SK-N-SH (cell line): ENCODE measurements around the gene C3orf20. TPM values are rescaled to one million over a fixed set of nuclear protein-coding genes. Genes with fewer than 3 reads are reported as not detected.

Source experiments
- CTCF ChIA-PET: fragments of 300-600, 350-600 bp; formaldehyde crosslinking; extraction: SDS; loops from one replicate; lab custom pipeline; 2021; lab: Yijun Ruan, JAX
- POLR2A ChIA-PET: fragments of 350-600 bp; sonication (Branson Sonifier 250); formaldehyde crosslinking; extraction: SDS; loops from one replicate; lab custom pipeline; 2020; ENCODE audit warnings: antibody characterized with exemption, inconsistent platforms; lab: Yijun Ruan, JAX
- DNase-seq: peaks from one replicate; pipeline ENCODE4 v3.0.0; 2012
- H2AFZ ChIP-seq: fragments of 200-600 bp; sonication (generic); 2 replicates; pipeline ENCODE4 v1.8.1; 2016; ENCODE audit warnings: antibody characterized with exemption, mild to moderate bottlenecking, low read depth
- H3F3A ChIP-seq: fragments of 200-600 bp; sonication (generic); replicated peaks from 2 replicates; pipeline ENCODE3; 2016; ENCODE audit warnings: antibody characterized with exemption, mild to moderate bottlenecking; ENCODE audit not compliant: insufficient read depth
- H3K27ac ChIP-seq, 2 experiments: fragments of 200-500 bp in 1 of 2; fragments of 200-600 bp in 1 of 2; sonication (Bioruptor generic) in 1 of 2; sonication (generic), shearing (Covaris generic) in 1 of 2; 2 replicates each; pipeline versions ENCODE4 v1.5.1 to v1.6.1; 2014 to 2016; ENCODE audit warnings: low read depth in 2 of 2, inconsistent platforms in 1 of 2, low read length in 1 of 2, mild to moderate bottlenecking in 1 of 2, mixed read lengths in 1 of 2
- H3K27me3 ChIP-seq: fragments of 200-600 bp; sonication (generic), shearing (Covaris generic); 2 replicates; pipeline ENCODE4 v1.6.1; 2016; ENCODE audit warnings: mixed run types; ENCODE audit not compliant: insufficient read depth
- H3K36me3 ChIP-seq, 2 experiments: fragments of 200-500 bp in 1 of 2; fragments of 200-600 bp in 1 of 2; sonication (Bioruptor generic) in 1 of 2; sonication (generic) in 1 of 2; replicated peaks in 1 of 2; 2 replicates each; pipeline versions ENCODE3 to v1.5.1; 2014 to 2016; ENCODE audit warnings: low read length in 1 of 2, mild to moderate bottlenecking in 1 of 2; ENCODE audit not compliant: insufficient read depth in 2 of 2, control insufficient read depth in 1 of 2
- H3K4me1 ChIP-seq, 2 experiments: fragments of 200-500 bp in 1 of 2; fragments of 200-600 bp in 1 of 2; sonication (Bioruptor generic) in 1 of 2; sonication (generic), shearing (Covaris generic) in 1 of 2; 2 replicates each; pipeline versions ENCODE4 v1.5.1 to v1.6.1; 2014 to 2016; ENCODE audit warnings: low read depth in 1 of 2, low read length in 1 of 2, mixed run types in 1 of 2; ENCODE audit not compliant: insufficient read depth in 2 of 2, control insufficient read depth in 1 of 2
- H3K4me2 ChIP-seq: fragments of 200-600 bp; sonication (generic), shearing (Covaris generic); 2 replicates; pipeline ENCODE4 v1.6.1; 2017; ENCODE audit warnings: mixed run types
- H3K4me3 ChIP-seq, 2 experiments: fragments of 200-500 bp in 1 of 2; fragments of 200-600 bp in 1 of 2; sonication (Bioruptor generic) in 1 of 2; sonication (generic), shearing (Covaris generic) in 1 of 2; 2 replicates each; pipeline versions ENCODE4 v1.5.1 to v1.8.1; 2014 to 2016; ENCODE audit warnings: low read depth in 2 of 2, inconsistent platforms in 1 of 2, low read length in 1 of 2, mild to moderate bottlenecking in 1 of 2, mixed read lengths in 1 of 2, moderate library complexity in 1 of 2
- H3K79me2 ChIP-seq: fragments of 200-600 bp; sonication (generic); 2 replicates; pipeline ENCODE4 v1.8.1; 2017; ENCODE audit warnings: mild to moderate bottlenecking; ENCODE audit not compliant: insufficient read depth
- H3K9ac ChIP-seq: fragments of 200-600 bp; sonication (generic); 2 replicates; pipeline ENCODE4 v1.6.1; 2017; ENCODE audit warnings: mixed run types
- H3K9me2 ChIP-seq: fragments of 200-600 bp; sonication (generic); 2 replicates; pipeline ENCODE4 v1.6.1; 2017; ENCODE audit warnings: mixed run types
- H3K9me3 ChIP-seq: fragments of 200-600 bp; sonication (generic); 2 replicates; pipeline ENCODE4 v1.6.1; 2017; ENCODE audit warnings: mixed run types, mild to moderate bottlenecking, moderate library complexity
- H4K20me1 ChIP-seq: fragments of 200-600 bp; sonication (generic); 2 replicates; pipeline ENCODE4 v1.6.1; 2017; ENCODE audit warnings: mild to moderate bottlenecking, mixed run types; ENCODE audit not compliant: insufficient read depth
- EP300 ChIP-seq, 2 experiments: IDR thresholded peaks; 2 replicates each; pipeline versions ENCODE4 v1.4.0 to v1.6.1; 2012; ENCODE audit warnings: borderline replicate concordance in 1 of 2, low read depth in 1 of 2, low read length in 1 of 2
- EZH2phosphoT487 ChIP-seq: fragments of 200-600 bp; sonication (generic); IDR thresholded peaks from 2 replicates; pipeline ENCODE4 v1.6.1; 2017; ENCODE audit warnings: low read depth, mixed run types, mild to moderate bottlenecking, antibody characterized with exemption, moderate library complexity, borderline replicate concordance
- FOSL2 ChIP-seq: IDR thresholded peaks from 2 replicates; pipeline ENCODE4 v1.4.0; 2012; ENCODE audit warnings: low read depth, mild to moderate bottlenecking, moderate library complexity, borderline replicate concordance
- FOXJ3 ChIP-seq: sonication (generic); formaldehyde crosslinking; IDR thresholded peaks from 2 replicates; pipeline ENCODE4 v1.5.1; 2020; ENCODE audit warnings: mild to moderate bottlenecking, missing genetic modification reagents
- GATA2 ChIP-seq: sonication (generic); formaldehyde crosslinking; IDR thresholded peaks from 2 replicates; pipeline ENCODE4 v1.5.0; 2020; ENCODE audit warnings: mild to moderate bottlenecking, missing genetic modification reagents
- JUND ChIP-seq: IDR thresholded peaks from 2 replicates; pipeline ENCODE4 v1.4.0; 2012
- MAX ChIP-seq: IDR thresholded peaks from 2 replicates; pipeline ENCODE4 v1.4.0; 2012; ENCODE audit warnings: low read depth
- MXI1 ChIP-seq: IDR thresholded peaks from 2 replicates; pipeline ENCODE4 v1.6.1; 2012; ENCODE audit warnings: mild to moderate bottlenecking, low read depth, low read length, improper control_type of control experiment
- NFIC ChIP-seq: IDR thresholded peaks from 2 replicates; pipeline ENCODE4 v1.4.0; 2012; ENCODE audit warnings: borderline replicate concordance
- PBX3 ChIP-seq: IDR thresholded peaks from 2 replicates; pipeline ENCODE4; 2012
- RAD21 ChIP-seq: IDR thresholded peaks from 2 replicates; pipeline ENCODE4 v1.6.1; 2012; ENCODE audit warnings: mild to moderate bottlenecking, low read length
- RFX5 ChIP-seq: IDR thresholded peaks from 2 replicates; pipeline ENCODE4 v1.6.1; 2012; ENCODE audit warnings: mild to moderate bottlenecking, improper control_type of control experiment, low read length
- RXRA ChIP-seq: IDR thresholded peaks from 2 replicates; pipeline ENCODE4 v1.4.0; 2012; ENCODE audit warnings: low read depth, mild to moderate bottlenecking, borderline replicate concordance
- SMC3 ChIP-seq: IDR thresholded peaks from 2 replicates; pipeline ENCODE4 v1.6.1; 2012; ENCODE audit warnings: low read depth, low read length, improper control_type of control experiment
- TCF12 ChIP-seq: IDR thresholded peaks from 2 replicates; pipeline ENCODE4 v1.4.0; 2012
- TEAD4 ChIP-seq: IDR thresholded peaks from 2 replicates; pipeline ENCODE4 v1.4.0; 2012; ENCODE audit warnings: mild to moderate bottlenecking, borderline replicate concordance; ENCODE audit not compliant: insufficient read depth
- USF2 ChIP-seq: fragments of 150-350 bp; IDR thresholded peaks from 2 replicates; pipeline ENCODE4 v1.6.1; 2017; ENCODE audit warnings: antibody characterized with exemption, low read length, low read depth, borderline replicate concordance
- YY1 ChIP-seq: IDR thresholded peaks from 2 replicates; pipeline ENCODE4 v1.4.0; 2012; ENCODE audit warnings: low read depth, mild to moderate bottlenecking
- ZBTB33 ChIP-seq: IDR thresholded peaks from 2 replicates; pipeline ENCODE4 v1.4.0; 2012; ENCODE audit warnings: low read depth, borderline replicate concordance
- WGBS: methylation state at CpG from one replicate; pipeline ENCODE4 v1.1.6; 2017; ENCODE audit warnings: low lambda C conversion rate; 5-methylcytosine and 5-hydroxymethylcytosine counted together
- polyA plus RNA-seq, 3 experiments: library from polyadenylated mRNA; depleted of rRNA; stranded (reverse); fragments of >200 nt; gene quantifications; 2 replicates each; pipeline ENCODE4 v1.2.3, GENCODE V29; 2012

C3orf20 gene
- polyA plus RNA-seq, 1 of the 3 experiments (the other 2 are of a cell fraction), result not detected

- Histone ChIP-seq H4K20me1 (no peaks in the 10 kb centered on the region), H3K4me2 (no peak overlapping the region), H3K27ac (no peak overlapping the region), H3K9me2 (no peaks in the 10 kb centered on the region), H3K27me3 (no peaks in the 10 kb centered on the region), H3F3A (no peaks in the 10 kb centered on the region), H3K4me1 (no peaks in the 10 kb centered on the region), H3K79me2 (no peaks in the 10 kb centered on the region), H3K4me3 (no peak overlapping the region), H3K9ac (no peak overlapping the region), H3K9me3 (peaks cover 8% of the 10 kb centered on the region; the same call in 1 of the 2 replicates), H3K36me3 (no peaks in the 10 kb centered on the region), H2AFZ (no peak overlapping the region)
- TF ChIP-seq USF2 (no peak), EZH2phosphoT487 (no peak), FOXJ3 (no peak), TEAD4 (no peak), EP300 (IDR thresholded peaks at IDR 0.05; ENCODE audit: borderline replicate concordance in 1 of 2, low read depth in 1 of 2, low read length in 1 of 2) (no peak), MAX (no peak), JUND (no peak), FOSL2 (no peak), TCF12 (no peak), RAD21 (no peak), SMC3 (no peak), RXRA (no peak), RFX5 (no peak), PBX3 (no peak), YY1 (no peak), MXI1 (no peak), GATA2 (CRISPR knock-in tag) (no peak), ZBTB33 (no peak), NFIC (no peak)
- ChIA-PET POLR2A (no interaction called here), CTCF (interaction anchor here (0.9 to 1.3 kb wide), 2 partner anchors 82 to 147 kb away, joined by 3 to 4 read pairs; no protein-coding TSS in a partner anchor)
- 64% methylated on average over 10 of the region's 12 CpGs for WGBS
- no peak for DNase-seq
Observed at GRCh38 chr3:14774431-14774830, 99.5 kb downstream of the C3orf20 start.
